Aorta (tissue), 5 donors: ENCODE results near the gene FAM229A. TPM values are rescaled to one million over a fixed set of nuclear protein-coding genes. Genes with fewer than 3 reads are reported as not detected.

Experiments
- ATAC-seq: fragments of 200-7000 bp; cut with Tn5 transposase; one replicate; pipeline ENCODE4 v1.9.1; 2022; ENCODE audit warnings: moderate library complexity; ENCODE audit not compliant: low FRiP score
- DNase-seq, 2 donors: peaks; one replicate each; pipeline ENCODE4 v3.0.0-alpha.2; 2020
- H3K27ac ChIP-seq, 2 donors: one replicate each; pipeline ENCODE4 v1.5.1; 2013; ENCODE audit warnings: low read length in 2 of 2, mild to moderate bottlenecking in 2 of 2, moderate library complexity in 2 of 2, control low read depth in 1 of 2, inconsistent platforms in 1 of 2, low read depth in 1 of 2
- H3K27me3 ChIP-seq, 2 donors: one replicate each; pipeline ENCODE4 v1.6.1; 2013; ENCODE audit warnings: control low read depth in 1 of 2, low read length in 1 of 2, mild to moderate bottlenecking in 1 of 2, moderate library complexity in 1 of 2; ENCODE audit not compliant: insufficient read depth in 2 of 2, control insufficient read depth in 1 of 2
- H3K36me3 ChIP-seq, 2 donors: one replicate each; pipeline ENCODE4 v1.6.1; 2013; ENCODE audit warnings: control low read depth in 1 of 2, low read length in 1 of 2, mild to moderate bottlenecking in 1 of 2; ENCODE audit not compliant: insufficient read depth in 2 of 2, control insufficient read depth in 1 of 2
- H3K4me1 ChIP-seq, 2 donors: one replicate each; pipeline ENCODE4 v1.6.1; 2013; ENCODE audit warnings: low read length in 2 of 2, control low read depth in 1 of 2, mild to moderate bottlenecking in 1 of 2, moderate library complexity in 1 of 2; ENCODE audit not compliant: insufficient read depth in 2 of 2, control insufficient read depth in 1 of 2
- H3K4me3 ChIP-seq, 2 donors: one replicate each; pipeline ENCODE4 v1.5.1; 2013; ENCODE audit warnings: low read length in 2 of 2, control low read depth in 1 of 2, mild to moderate bottlenecking in 1 of 2
- H3K9me3 ChIP-seq: one replicate; pipeline ENCODE4 v1.6.1; 2013; ENCODE audit warnings: mild to moderate bottlenecking, low read length; ENCODE audit not compliant: control insufficient read depth
- WGBS, 2 donors: extraction: QIAGEN DNeasy Blood & Tissue Kit; methylation state at CpG; one replicate each; pipeline ENCODE4 v1.1.7; 2013; 5-methylcytosine and 5-hydroxymethylcytosine counted together
- intact Hi-C, 2 donors: fragments of 100-400 bp; cut with DNase I; formaldehyde crosslinking; loops; one replicate each; pipeline versions ENCODE4 v1.14.2 to v1.15.0; 2022
- long read RNA-seq, 2 donors: library from polyadenylated mRNA; unstranded; transcript quantifications; one replicate each; pipeline ENCODE4 v2.0.0, GENCODE V29; 2020 to 2021
- polyA plus RNA-seq, 2 donors: library from polyadenylated mRNA; stranded (reverse); fragments of 200-250 nt; gene quantifications; one replicate each; pipeline ENCODE4 v1.2.3, GENCODE V29; 2013
- total RNA-seq, 2 donors: library from RNA; stranded (reverse); fragmentation: NEBNext Ultra II Directional; extraction: Animal tissue kit (Norgen Biotek cat#: 25700); gene quantifications; one replicate each; pipeline ENCODE4 v1.2.1, GENCODE V29; 2021
- donor health status: healthy with polysubstance abuse.
- donor health status: Bipolar disorder and iron deficiency.
- donor health status: DM: no; HTN: no; CAD: no.
- donor health status: DM: no; HTN: no; CAD: no.
- donor health status: DM: yes; HTN: yes; CAD: no.

FAM229A gene
- total RNA-seq (10 to 100 TPM in 1 of 2 donors, 1 to 10 TPM in 1; 6.5 to 11.7 TPM), polyA plus RNA-seq (10 to 100 TPM in 1 of 2 donors, 1 to 10 TPM in 1; 2.3 to 40.1 TPM)
- long read RNA-seq, donor 1, partial matches to known transcripts, result 0 of 4 reads
- long read RNA-seq, donor 1, other reads (novel, unspliced or antisense), result 1 of 4 reads
- long read RNA-seq, donor 2, partial matches to known transcripts, result 0 of 1 reads
- long read RNA-seq, donor 2, other reads (novel, unspliced or antisense), result 0 of 1 reads

- no peak within 1 kb of the TSS for H3K27ac ChIP-seq
- ATAC-seq (peak; percentile 7), DNase-seq (peak in 1 of 2 donors; percentile 80)
- H3K36me3 ChIP-seq, result peaks cover 2 to 6% of the 10 kb centered on the region in 2 donors
- no peaks in the 10 kb centered on the region for H3K9me3 ChIP-seq
- no peaks in the 10 kb centered on the region for H3K27me3 ChIP-seq
- 46 to 51% methylated on average over 17 of the region's 17 CpGs for WGBS, 2 donors
- peak within 1 kb of the TSS in 1 of 2 donors; percentile 10 for H3K4me3 ChIP-seq
- intact Hi-C loops, result no loop called here
- no peaks in the 10 kb centered on the region for H3K4me1 ChIP-seq
These were observed at the start of gene FAM229A, which contains the start of gene TSSK3 for GRCh38 chr1:32362474-32363313. Gene FAM229A (minus strand): TSS chr1:32362485. CDS start chr1:32362091, 394 bp downstream. Gene TSSK3 (plus strand): TSS chr1:32362539. CDS start chr1:32362702, 163 bp downstream.

- intact Hi-C loops, result no loop called here
These were observed 49.0 kb upstream of the FAM229A start for GRCh38 chr1:32411261-32411660.

GRCh38 chr1:32406629-32407111, 44.4 kb upstream of the FAM229A start:
- Histone ChIP-seq H3K4me3 (no peak overlapping the region), H3K36me3 (no peaks in the 10 kb centered on the region), H3K4me1 (no peaks in the 10 kb centered on the region), H3K27ac (no peak overlapping the region), H3K27me3 (no peaks in the 10 kb centered on the region), H3K9me3 (no peaks in the 10 kb centered on the region)
- intact Hi-C loops, result no loop called here
- DNase-seq (no peak), ATAC-seq (no peak)
- 93 to 94% methylated on average over 4 of the region's 4 CpGs for WGBS, 2 donors

More at GRCh38 chr1:32411261-32411660, 49.0 kb upstream of the FAM229A start:
- Histone ChIP-seq H3K36me3 (no peaks in the 10 kb centered on the region), H3K9me3 (no peaks in the 10 kb centered on the region), H3K27me3 (no peaks in the 10 kb centered on the region), H3K4me3 (no peak overlapping the region), H3K27ac (no peak overlapping the region), H3K4me1 (no peaks in the 10 kb centered on the region)
- DNase-seq (no peak), ATAC-seq (no peak)

- no peak for DNase-seq
- Histone ChIP-seq H3K9me3 (no peaks in the 10 kb centered on the region), H3K4me1 (no peaks in the 10 kb centered on the region), H3K4me3 (no peak overlapping the region), H3K36me3 (no peaks in the 10 kb centered on the region), H3K27ac (no peak overlapping the region), H3K27me3 (no peaks in the 10 kb centered on the region)
- intact Hi-C loops, result no loop called here
- ATAC-seq, result no peak
- 83 to 89% methylated on average over 4 of the region's 4 CpGs for WGBS, 2 donors
These were observed 43.6 kb upstream of the FAM229A start for GRCh38 chr1:32405672-32406467.

GRCh38 chr1:32404946-32405345, 42.7 kb upstream of the FAM229A start:
- no peaks in the 10 kb centered on the region for H3K27me3 ChIP-seq
- H3K4me1 ChIP-seq, result no peaks in the 10 kb centered on the region
- no peak overlapping the region for H3K27ac ChIP-seq
- ATAC-seq (no peak), DNase-seq (no peak)
- WGBS, 2 donors, result 43 to 47% methylated on average over 2 of the region's 2 CpGs
- no peak overlapping the region for H3K4me3 ChIP-seq
- H3K9me3 ChIP-seq, result no peaks in the 10 kb centered on the region
- no peaks in the 10 kb centered on the region for H3K36me3 ChIP-seq
- intact Hi-C loops, result no loop called here

- Histone ChIP-seq H3K27me3 (no peaks in the 10 kb centered on the region), H3K4me3 (no peak overlapping the region), H3K36me3 (no peaks in the 10 kb centered on the region), H3K27ac (peak overlapping the region in 1 of 2 donors; percentile 75), H3K9me3 (no peaks in the 10 kb centered on the region), H3K4me1 (no peaks in the 10 kb centered on the region)
- intact Hi-C loops, result loop anchor here in 1 of 2 donors (1.0 kb wide), 1 partner anchor 13 kb away; no protein-coding TSS in a partner anchor
- 26% methylated on average over 13 of the region's 13 CpGs for WGBS, 2 donors
- DNase-seq (peak; percentile 94 to 95), ATAC-seq (peak; percentile 97)
These were observed 38.8 kb upstream of the FAM229A start for GRCh38 chr1:32400876-32401631.

- 75 to 80% methylated on average over 4 of the region's 4 CpGs for WGBS, 2 donors
- intact Hi-C loops, result no loop called here
- H3K27ac ChIP-seq, result no peak overlapping the region
These were observed 37.6 kb upstream of the FAM229A start for GRCh38 chr1:32399843-32400242.

GRCh38 chr1:32398401-32398800, 36.1 kb upstream of the FAM229A start:
- Histone ChIP-seq H3K9me3 (no peaks in the 10 kb centered on the region), H3K36me3 (no peaks in the 10 kb centered on the region), H3K4me3 (no peak overlapping the region), H3K27me3 (no peaks in the 10 kb centered on the region), H3K4me1 (no peaks in the 10 kb centered on the region), H3K27ac (no peak overlapping the region)
- ATAC-seq (no peak), DNase-seq (no peak)
- intact Hi-C loops, result no loop called here
- 39 to 49% methylated on average over 2 of the region's 2 CpGs for WGBS, 2 donors

More at GRCh38 chr1:32399843-32400242, 37.6 kb upstream of the FAM229A start:
- no peaks in the 10 kb centered on the region for H3K27me3 ChIP-seq
- no peak for DNase-seq
- H3K4me1 ChIP-seq, result no peaks in the 10 kb centered on the region
- H3K4me3 ChIP-seq, result no peak overlapping the region
- no peaks in the 10 kb centered on the region for H3K9me3 ChIP-seq
- ATAC-seq, result no peak
- no peaks in the 10 kb centered on the region for H3K36me3 ChIP-seq
